CD4-positive, alpha-beta T cell (primary cell): ENCODE results near the gene YES1. TPM values are rescaled to one million over a fixed set of nuclear protein-coding genes. Genes with fewer than 3 reads are reported as not detected.

Experiments used
- ATAC-seq: fragments of 200-7000 bp; cut with Tn5 transposase; one replicate; pipeline ENCODE4 v1.10.0; 2022; ENCODE audit warnings: mild to moderate bottlenecking; ENCODE audit not compliant: poor library complexity
- CTCF ChIA-PET: fragments of 350-600 bp; sonication (Branson Sonifier 250); formaldehyde crosslinking; loops from one replicate; lab custom pipeline; 2021; ENCODE audit warnings: antibody characterized with exemption, inconsistent platforms; lab: Charles Lee
- POLR2A ChIA-PET: fragments of 350-600 bp; sonication (Branson Sonifier 250); formaldehyde crosslinking; loops from one replicate; lab custom pipeline; 2021; ENCODE audit warnings: antibody characterized with exemption, inconsistent platforms; lab: Charles Lee
- DNase-seq, 14 experiments: peaks; one replicate each; pipeline ENCODE4 v3.0.0-alpha.2; 2013 to 2020; ENCODE audit warnings: mixed read lengths in 2 of 14
- H3K27ac ChIP-seq, 2 donors: one replicate each; pipeline versions ENCODE4 v1.5.1 to v1.7.0; 2013; ENCODE audit warnings: low read length in 2 of 2, low read depth in 1 of 2, mild to moderate bottlenecking in 1 of 2
- H3K27me3 ChIP-seq, 2 experiments: 1 replicate in 1 of 2; 2 replicates in 1 of 2; pipeline versions ENCODE4 v1.6.1 to v1.7.0; 2013; ENCODE audit warnings: low read length in 2 of 2, control low read depth in 1 of 2, mild to moderate bottlenecking in 1 of 2, moderate library complexity in 1 of 2; ENCODE audit not compliant: insufficient read depth in 2 of 2, control insufficient read depth in 1 of 2
- H3K36me3 ChIP-seq: one replicate; pipeline ENCODE4 v1.6.1; 2013; ENCODE audit warnings: low read length, control low read depth; ENCODE audit not compliant: insufficient read depth
- H3K4me1 ChIP-seq: one replicate; pipeline ENCODE4 v1.6.1; 2013; ENCODE audit warnings: low read length, control low read depth; ENCODE audit not compliant: insufficient read depth
- H3K4me3 ChIP-seq: one replicate; pipeline ENCODE4 v1.5.1; 2013; ENCODE audit warnings: mild to moderate bottlenecking, low read length, moderate library complexity
- H3K9me3 ChIP-seq, 2 experiments: 1 replicate in 1 of 2; 2 replicates in 1 of 2; pipeline versions ENCODE4 v1.6.1 to v1.7.0; 2013; ENCODE audit warnings: low read length in 2 of 2, mild to moderate bottlenecking in 2 of 2, control low read depth in 1 of 2, moderate library complexity in 1 of 2; ENCODE audit not compliant: control insufficient read depth in 1 of 2, insufficient read depth in 1 of 2
- H3K27ac Mint-ChIP-seq: one replicate; pipeline ENCODE4 v1.8.0; 2020; ENCODE audit warnings: mixed read lengths
- H3K27me3 Mint-ChIP-seq: one replicate; pipeline ENCODE4 v1.8.0; 2021; ENCODE audit warnings: mixed read lengths
- H3K36me3 Mint-ChIP-seq: one replicate; pipeline ENCODE4 v1.8.0; 2021; ENCODE audit warnings: low read depth, mixed read lengths
- H3K4me1 Mint-ChIP-seq: one replicate; pipeline ENCODE4 v1.8.0; 2021; ENCODE audit warnings: low read depth, mixed read lengths
- H3K4me3 Mint-ChIP-seq: one replicate; pipeline ENCODE4 v1.8.0; 2020; ENCODE audit warnings: mild to moderate bottlenecking, mixed read lengths
- H3K9me3 Mint-ChIP-seq: one replicate; pipeline ENCODE4 v1.8.0; 2020; ENCODE audit warnings: mixed read lengths
- intact Hi-C, 2 experiments: fragments of 100-400 bp; cut with DNase I in 1 of 2; cut with micrococcal nuclease in 1 of 2; formaldehyde crosslinking; loops; one replicate each; pipeline versions ENCODE4 v1.15.1 to v1.9.0; 2023 to 2025; cut with DNase I, micrococcal nuclease
- total RNA-seq, 174 experiments: library from RNA in 2 of 174; stranded (reverse) in 2 of 174; gene quantifications; one replicate each; pipeline ENCODE4 v1.2.3 and lab custom pipeline; 2021 to 2026
- TF ChIP-seq, protein P1 (sequence below): fragments of 200-600 bp; IDR thresholded peaks from one replicate; pipeline ENCODE4 v1.8.0; 2022; ENCODE audit warnings: antibody characterized with exemption, mild to moderate bottlenecking

YES1 gene
- total RNA-seq, 2 experiments from 2014 or later, result 17.6 to 19.8 TPM

- Histone ChIP-seq H3K27ac (no peak overlapping the region), H3K9me3 (no peaks in the 10 kb centered on the region), H3K36me3 (no peaks in the 10 kb centered on the region), H3K27me3 (no peaks in the 10 kb centered on the region), H3K4me3 (no peak overlapping the region), H3K4me1 (no peaks in the 10 kb centered on the region)
- intact Hi-C loops, result no loop called here
- H3K4me3 Mint-ChIP-seq, result no peak overlapping the region
- no peak for ATAC-seq
- ChIA-PET CTCF (no interaction called here), POLR2A (no interaction called here)
- H3K27ac Mint-ChIP-seq, result no peak overlapping the region
- DNase-seq, result no peak
- TF ChIP-seq, protein P1, sequence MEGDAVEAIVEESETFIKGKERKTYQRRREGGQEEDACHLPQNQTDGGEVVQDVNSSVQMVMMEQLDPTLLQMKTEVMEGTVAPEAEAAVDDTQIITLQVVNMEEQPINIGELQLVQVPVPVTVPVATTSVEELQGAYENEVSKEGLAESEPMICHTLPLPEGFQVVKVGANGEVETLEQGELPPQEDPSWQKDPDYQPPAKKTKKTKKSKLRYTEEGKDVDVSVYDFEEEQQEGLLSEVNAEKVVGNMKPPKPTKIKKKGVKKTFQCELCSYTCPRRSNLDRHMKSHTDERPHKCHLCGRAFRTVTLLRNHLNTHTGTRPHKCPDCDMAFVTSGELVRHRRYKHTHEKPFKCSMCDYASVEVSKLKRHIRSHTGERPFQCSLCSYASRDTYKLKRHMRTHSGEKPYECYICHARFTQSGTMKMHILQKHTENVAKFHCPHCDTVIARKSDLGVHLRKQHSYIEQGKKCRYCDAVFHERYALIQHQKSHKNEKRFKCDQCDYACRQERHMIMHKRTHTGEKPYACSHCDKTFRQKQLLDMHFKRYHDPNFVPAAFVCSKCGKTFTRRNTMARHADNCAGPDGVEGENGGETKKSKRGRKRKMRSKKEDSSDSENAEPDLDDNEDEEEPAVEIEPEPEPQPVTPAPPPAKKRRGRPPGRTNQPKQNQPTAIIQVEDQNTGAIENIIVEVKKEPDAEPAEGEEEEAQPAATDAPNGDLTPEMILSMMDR, result no peak
- H3K4me1 Mint-ChIP-seq, result no peaks in the 10 kb centered on the region
- H3K27me3 Mint-ChIP-seq, result peaks cover 5% of the 10 kb centered on the region
- H3K36me3 Mint-ChIP-seq, result no peaks in the 10 kb centered on the region
- no peaks in the 10 kb centered on the region for H3K9me3 Mint-ChIP-seq
Measured at GRCh38 chr18:845152-845819, 33.2 kb upstream of the YES1 start.

DNA sequence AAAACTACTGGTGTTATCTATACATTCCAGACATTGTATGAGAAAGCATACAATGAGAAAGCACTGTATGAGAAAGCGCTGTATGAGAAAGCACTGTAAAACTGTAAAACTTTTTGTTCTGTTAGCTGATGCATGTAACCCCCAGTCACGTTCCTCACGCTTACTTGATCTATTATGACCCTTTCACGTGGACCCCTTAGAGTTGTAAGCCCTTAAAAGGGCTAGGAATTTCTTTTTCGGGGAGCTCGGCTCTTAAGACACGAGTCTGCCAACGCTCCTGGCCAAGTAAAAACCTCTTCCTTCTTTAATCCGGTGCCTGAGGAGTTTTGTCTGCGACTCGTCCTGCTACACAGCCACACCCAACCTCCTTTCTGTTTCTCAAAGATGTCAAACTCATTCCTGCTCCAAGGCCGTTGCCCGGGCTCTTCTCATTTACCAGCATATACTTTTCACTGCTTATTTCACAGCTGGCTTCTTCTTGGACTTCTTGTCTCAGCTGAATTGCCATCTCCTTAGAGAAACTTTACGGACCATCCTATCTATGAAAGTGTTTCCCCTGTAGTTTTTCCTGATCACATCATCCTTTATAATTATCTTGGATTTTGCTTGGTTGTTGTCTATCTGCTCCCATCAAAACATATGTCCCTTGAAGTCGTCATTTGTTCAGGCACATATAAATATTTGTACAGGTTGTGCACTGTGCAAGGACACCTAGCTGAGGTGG, 29.8 kb upstream of the YES1 start:
- ChIA-PET CTCF (no interaction called here), POLR2A (interaction anchor here (0.7 kb wide), 1 partner anchor 129 kb away, joined by 3 read pairs; the partner anchor contains the start of gene ENOSF1)
- DNase-seq (no peak), ATAC-seq (no peak)
- intact Hi-C loops, result no loop called here
- no peaks in the 10 kb centered on the region for H3K9me3 Mint-ChIP-seq
- Histone ChIP-seq H3K27ac (no peak overlapping the region), H3K36me3 (no peaks in the 10 kb centered on the region), H3K27me3 (no peaks in the 10 kb centered on the region), H3K4me3 (no peak overlapping the region), H3K9me3 (no peaks in the 10 kb centered on the region), H3K4me1 (peaks cover 3% of the 10 kb centered on the region)
- H3K4me1 Mint-ChIP-seq, result peaks cover 6% of the 10 kb centered on the region
- TF ChIP-seq, protein P1, result no peak
- no peak overlapping the region for H3K4me3 Mint-ChIP-seq
- H3K27me3 Mint-ChIP-seq, result no peaks in the 10 kb centered on the region
- H3K36me3 Mint-ChIP-seq, result no peaks in the 10 kb centered on the region
- no peak overlapping the region for H3K27ac Mint-ChIP-seq

GRCh38 chr18:840516-840915, 28.5 kb upstream of the YES1 start:
- Histone ChIP-seq H3K4me1 (peaks cover 3% of the 10 kb centered on the region), H3K9me3 (no peaks in the 10 kb centered on the region), H3K27me3 (no peaks in the 10 kb centered on the region), H3K36me3 (no peaks in the 10 kb centered on the region), H3K27ac (no peak overlapping the region), H3K4me3 (no peak overlapping the region)
- H3K27ac Mint-ChIP-seq, result no peak overlapping the region
- intact Hi-C loops, result no loop called here
- ATAC-seq (no peak), DNase-seq (no peak)
- POLR2A ChIA-PET, result no interaction called here
- H3K27me3 Mint-ChIP-seq, result no peaks in the 10 kb centered on the region
- TF ChIP-seq, protein P1, result no peak
- H3K36me3 Mint-ChIP-seq, result no peaks in the 10 kb centered on the region
- no peaks in the 10 kb centered on the region for H3K9me3 Mint-ChIP-seq
- no peak overlapping the region for H3K4me3 Mint-ChIP-seq
- CTCF ChIA-PET, result interaction anchor here (0.8 to 1.8 kb wide), 2 partner anchors 10 to 27 kb away, joined by 3 to 10 read pairs; no protein-coding TSS in a partner anchor
- H3K4me1 Mint-ChIP-seq, result peaks cover 6% of the 10 kb centered on the region
